Adrenal gland (tissue), 5 donors: ENCODE measurements around the gene FAM186B.

Source experiments
- CTCF ChIP-seq, 6 experiments: fragments of 450-650 bp in 4 of 6; fragments of 200-600 bp in 2 of 6; sonication (generic) in 1 of 6; IDR thresholded peaks; 1 replicate in 5 of 6; 2 replicates in 1 of 6; pipeline versions ENCODE4 v1.5.1 to v1.8.0; 2016 to 2021; ENCODE audit warnings: antibody characterized with exemption in 6 of 6, mild to moderate bottlenecking in 2 of 6, moderate library complexity in 1 of 6
- POLR2A ChIP-seq, 2 donors: fragments of 450-650 bp; IDR thresholded peaks; one replicate each; pipeline ENCODE4 v1.6.1; 2017; ENCODE audit warnings: antibody characterized with exemption in 2 of 2, mild to moderate bottlenecking in 2 of 2, moderate library complexity in 1 of 2
- donor health status: DM: no; HTN: no; CAD: no.

GRCh38 chr12:49647827-49648711, 42.6 kb upstream of the FAM186B start:
- TF ChIP-seq POLR2A (IDR thresholded peaks at IDR 0.05) (no peak), CTCF (IDR thresholded peaks at IDR 0.05) (no peak)
